Activated CD4-positive, alpha-beta T cell treated with anti-CD3 and anti-CD28 coated beads for 36 hours (primary cell): ENCODE measurements around the gene AP3B2. TPM values are rescaled to one million over a fixed set of nuclear protein-coding genes. Genes with fewer than 3 reads are reported as not detected.
A peak's percentile ranks its signal among the peaks of the same experiment; 100 is the strongest.

Source experiments
- ATAC-seq: fragments of 200-7000 bp; cut with Tn5 transposase; one replicate; pipeline ENCODE4 v1.10.0; 2021; ENCODE audit warnings: mild to moderate bottlenecking, moderate library complexity
- CTCF ChIA-PET: fragments of 350-600 bp; sonication (Branson Sonifier 250); formaldehyde crosslinking; loops from one replicate; lab custom pipeline; 2021; ENCODE audit warnings: antibody characterized with exemption; lab: Charles Lee
- POLR2A ChIA-PET: fragments of 350-600 bp; sonication (Branson Sonifier 250); formaldehyde crosslinking; loops from one replicate; lab custom pipeline; 2021; ENCODE audit warnings: antibody characterized with exemption, inconsistent platforms; lab: Charles Lee
- DNase-seq: peaks from one replicate; pipeline ENCODE4 v3.0.0-alpha.2; 2020
- H3K27ac Mint-ChIP-seq: one replicate; pipeline ENCODE4 v1.8.0; 2021; ENCODE audit warnings: mixed read lengths
- H3K27me3 Mint-ChIP-seq: one replicate; pipeline ENCODE4 v1.8.0; 2021; ENCODE audit warnings: mixed read lengths
- H3K36me3 Mint-ChIP-seq: one replicate; pipeline ENCODE4 v1.8.0; 2021; ENCODE audit warnings: low read depth, mixed read lengths
- H3K4me1 Mint-ChIP-seq: one replicate; pipeline ENCODE4 v1.8.0; 2021; ENCODE audit warnings: mixed read lengths
- H3K4me3 Mint-ChIP-seq: one replicate; pipeline ENCODE4 v1.8.0; 2021; ENCODE audit warnings: mild to moderate bottlenecking, moderate library complexity, mixed read lengths
- H3K9me3 Mint-ChIP-seq: one replicate; pipeline ENCODE4 v1.8.0; 2021; ENCODE audit warnings: low read depth, mixed read lengths
- intact Hi-C, 2 experiments: fragments of 100-400 bp; cut with DNase I in 1 of 2; cut with micrococcal nuclease in 1 of 2; formaldehyde crosslinking; loops; one replicate each; pipeline versions ENCODE4 v1.14.2 to v1.15.1; 2022 to 2024; cut with DNase I, micrococcal nuclease
- total RNA-seq, 2 experiments: library from RNA; stranded (reverse); gene quantifications; one replicate each; pipeline ENCODE4 v1.2.3, GENCODE V29; 2021

AP3B2 gene
- total RNA-seq, 2 experiments from 2014 or later = 0.39 to 0.59 TPM

GRCh38 chr15:82697735-82698407 is 11.8 kb downstream of the AP3B2 start:
- POLR2A ChIA-PET = no interaction called here

DNA sequence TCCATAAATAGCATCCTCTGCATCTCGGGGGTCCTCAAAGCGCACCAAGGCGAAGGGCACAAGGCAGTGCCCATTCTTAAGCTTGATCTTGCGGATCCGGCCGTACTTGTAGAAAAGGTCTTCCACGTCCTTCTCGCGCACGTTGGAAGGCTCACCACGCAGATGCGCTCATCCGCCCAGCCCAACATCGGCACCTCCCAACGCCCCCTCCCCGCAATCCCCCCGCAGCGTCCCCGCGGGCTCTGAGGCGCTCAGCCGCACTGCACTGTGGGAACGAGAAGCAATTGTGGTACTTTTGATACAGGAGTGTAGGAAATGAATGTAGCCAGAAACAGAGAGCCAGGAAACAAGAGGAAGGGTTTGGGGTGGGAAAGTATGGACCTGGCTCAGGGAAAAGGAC is 17.5 kb downstream of the AP3B2 start:
- H3K4me1 Mint-ChIP-seq = no peaks in the 10 kb centered on the region
- ATAC-seq = no peak
- POLR2A ChIA-PET = no interaction called here

More at GRCh38 chr15:82697735-82698407, 11.8 kb downstream of the AP3B2 start:
- Mint-ChIP-seq H3K4me1 (no peaks in the 10 kb centered on the region), H3K9me3 (no peaks in the 10 kb centered on the region), H3K4me3 (no peak overlapping the region), H3K36me3 (no peaks in the 10 kb centered on the region), H3K27me3 (peaks cover 5% of the 10 kb centered on the region), H3K27ac (no peak overlapping the region)
- DNase-seq (no peak), ATAC-seq (no peak)
- CTCF ChIA-PET = no interaction called here
- intact Hi-C loops = no loop called here

GRCh38 chr15:82689147-82689546 is 20.5 kb downstream of the AP3B2 start:
- CTCF ChIA-PET = no interaction called here
- ATAC-seq (no peak), DNase-seq (no peak)
- POLR2A ChIA-PET = interaction anchor here (0.6 kb wide), 1 partner anchor 114 kb away, joined by 6 read pairs; no protein-coding TSS in a partner anchor
- Mint-ChIP-seq H3K4me3 (no peak overlapping the region), H3K27me3 (peaks cover 2% of the 10 kb centered on the region), H3K9me3 (no peaks in the 10 kb centered on the region), H3K36me3 (no peaks in the 10 kb centered on the region), H3K4me1 (no peaks in the 10 kb centered on the region), H3K27ac (no peak overlapping the region)
- intact Hi-C loops = no loop called here

More for the DNA sequence above, 17.5 kb downstream of the AP3B2 start:
- Mint-ChIP-seq H3K36me3 (no peaks in the 10 kb centered on the region), H3K27ac (no peak overlapping the region), H3K27me3 (no peaks in the 10 kb centered on the region), H3K9me3 (no peaks in the 10 kb centered on the region), H3K4me3 (no peak overlapping the region)
- intact Hi-C loops = no loop called here
- CTCF ChIA-PET = interaction anchor here (0.7 kb wide), 1 partner anchor 22 kb away, joined by 4 read pairs; no protein-coding TSS in a partner anchor
- DNase-seq = no peak

GRCh38 chr15:82688691-82689090 is 21.0 kb downstream of the AP3B2 start:
- no peak for ATAC-seq
- H3K27ac Mint-ChIP-seq = no peak overlapping the region
- POLR2A ChIA-PET = no interaction called here
- intact Hi-C loops = no loop called here
- DNase-seq = no peak
- H3K9me3 Mint-ChIP-seq = no peaks in the 10 kb centered on the region
- H3K4me1 Mint-ChIP-seq = no peaks in the 10 kb centered on the region
- H3K27me3 Mint-ChIP-seq = peaks cover 2% of the 10 kb centered on the region
- H3K36me3 Mint-ChIP-seq = no peaks in the 10 kb centered on the region
- CTCF ChIA-PET = no interaction called here
- no peak overlapping the region for H3K4me3 Mint-ChIP-seq

GRCh38 chr15:82681371-82681770 is 28.3 kb downstream of the AP3B2 start:
- peak overlapping the region; percentile 85 for H3K27ac Mint-ChIP-seq
- CTCF ChIA-PET = interaction anchor here (0.6 kb wide), 1 partner anchor 316 kb away, joined by 3 read pairs; no protein-coding TSS in a partner anchor
- no peaks in the 10 kb centered on the region for H3K9me3 Mint-ChIP-seq
- intact Hi-C loops = loop anchor here (2.0 to 5.0 kb wide), 2 partner anchors 27 to 331 kb away; partner anchors contain the start of genes AP3B2 (in 1 of the 2) and C15orf40 (in 1 of the 2)
- H3K4me1 Mint-ChIP-seq = peaks cover 10% of the 10 kb centered on the region
- DNase-seq (no peak), ATAC-seq (no peak)
- H3K36me3 Mint-ChIP-seq = no peaks in the 10 kb centered on the region
- peaks cover 7% of the 10 kb centered on the region for H3K27me3 Mint-ChIP-seq
- H3K4me3 Mint-ChIP-seq = peak overlapping the region; percentile 80
- POLR2A ChIA-PET = interaction anchor here (0.6 kb wide), 1 partner anchor 140 kb away, joined by 5 read pairs; no protein-coding TSS in a partner anchor

- intact Hi-C loops = loop anchor here (1.0 to 5.0 kb wide), 8 partner anchors 28 to 387 kb away; partner anchors contain the start of genes AP3B2 (in 2 of the 2), BTBD1 (in 1 of the 2), C15orf40 (in 1 of the 2) and CPEB1 (in 1 of the 2)
- CTCF ChIA-PET = interaction anchor here (1.2 kb wide), 1 partner anchor 69 kb away, joined by 3 read pairs; no protein-coding TSS in a partner anchor
- POLR2A ChIA-PET = no interaction called here
These were observed 29.2 kb downstream of the AP3B2 start for GRCh38 chr15:82680200-82681102.

GRCh38 chr15:82679626-82680199 is 30.0 kb downstream of the AP3B2 start:
- Mint-ChIP-seq H3K36me3 (no peaks in the 10 kb centered on the region), H3K27ac (no peak overlapping the region), H3K9me3 (no peaks in the 10 kb centered on the region), H3K27me3 (peaks cover 6% of the 10 kb centered on the region), H3K4me3 (peak overlapping the region; percentile 80), H3K4me1 (peaks cover 10% of the 10 kb centered on the region)
- no peak for ATAC-seq
- intact Hi-C loops = loop anchor here (1.0 to 5.0 kb wide), 8 partner anchors 29 to 388 kb away; partner anchors contain the start of genes AP3B2 (in 2 of the 2), BTBD1 (in 1 of the 2), C15orf40 (in 1 of the 2) and CPEB1 (in 1 of the 2)
- DNase-seq = no peak
- CTCF ChIA-PET = interaction anchor here (0.7 to 1.2 kb wide), 2 partner anchors 70 to 885 kb away, joined by 3 read pairs; no protein-coding TSS in a partner anchor
- POLR2A ChIA-PET = no interaction called here

More at GRCh38 chr15:82680200-82681102, 29.2 kb downstream of the AP3B2 start:
- peak overlapping the region; percentile 85 for H3K27ac Mint-ChIP-seq
- ATAC-seq (peak; percentile 96), DNase-seq (peak; percentile 90)
- H3K27me3 Mint-ChIP-seq = peaks cover 7% of the 10 kb centered on the region
- peaks cover 10% of the 10 kb centered on the region for H3K4me1 Mint-ChIP-seq
- no peaks in the 10 kb centered on the region for H3K36me3 Mint-ChIP-seq
- peak overlapping the region; percentile 80 for H3K4me3 Mint-ChIP-seq
- no peaks in the 10 kb centered on the region for H3K9me3 Mint-ChIP-seq

DNA sequence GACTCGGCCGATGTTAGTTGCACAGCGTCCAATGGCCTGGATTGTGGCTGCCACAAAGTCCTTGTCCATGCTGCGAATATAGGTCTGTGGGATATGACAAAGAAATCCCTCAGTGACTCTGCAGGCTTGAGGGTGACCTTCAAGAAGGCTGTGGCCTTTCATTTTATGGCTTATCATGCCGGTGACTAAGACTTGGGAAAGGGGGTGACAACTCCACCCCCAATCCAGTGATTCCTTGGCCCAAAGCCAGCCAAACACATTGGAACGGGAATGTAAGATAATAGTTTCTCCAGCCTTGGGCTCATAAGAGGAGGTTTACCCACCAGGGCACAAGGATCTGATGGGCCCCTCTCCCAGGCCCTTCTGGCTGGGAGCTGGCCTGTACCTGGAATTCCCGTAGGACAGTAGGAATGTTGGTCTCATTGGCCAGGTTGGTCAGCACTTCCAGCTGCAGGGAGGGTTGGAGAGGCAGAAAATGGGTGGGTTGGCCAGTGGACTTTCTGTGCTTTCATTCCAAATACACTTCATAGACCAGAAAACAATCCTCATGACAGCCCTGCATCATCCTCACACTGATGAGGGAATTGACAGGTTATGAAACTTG is 31.9 kb downstream of the AP3B2 start:
- H3K27me3 Mint-ChIP-seq = peaks cover 6% of the 10 kb centered on the region
- DNase-seq (no peak), ATAC-seq (no peak)
- H3K4me1 Mint-ChIP-seq = peaks cover 10% of the 10 kb centered on the region
- intact Hi-C loops = no loop called here
- H3K36me3 Mint-ChIP-seq = no peaks in the 10 kb centered on the region
- no peak overlapping the region for H3K4me3 Mint-ChIP-seq
- H3K9me3 Mint-ChIP-seq = no peaks in the 10 kb centered on the region
- POLR2A ChIA-PET = no interaction called here
- H3K27ac Mint-ChIP-seq = no peak overlapping the region
- CTCF ChIA-PET = interaction anchor here (1.7 kb wide), 1 partner anchor 37 kb away, joined by 6 read pairs; no protein-coding TSS in a partner anchor

- DNase-seq (no peak), ATAC-seq (no peak)
- no peaks in the 10 kb centered on the region for H3K9me3 Mint-ChIP-seq
- no peak overlapping the region for H3K4me3 Mint-ChIP-seq
- ChIA-PET CTCF (no interaction called here), POLR2A (no interaction called here)
- H3K27me3 Mint-ChIP-seq = peaks cover 3% of the 10 kb centered on the region
- H3K4me1 Mint-ChIP-seq = peaks cover 3% of the 10 kb centered on the region
- no peaks in the 10 kb centered on the region for H3K36me3 Mint-ChIP-seq
- H3K27ac Mint-ChIP-seq = no peak overlapping the region
- intact Hi-C loops = no loop called here
These were observed 34.8 kb downstream of the AP3B2 start for GRCh38 chr15:82674873-82675272.

- intact Hi-C loops = no loop called here
- no peak for DNase-seq
- Mint-ChIP-seq H3K27me3 (no peaks in the 10 kb centered on the region), H3K27ac (no peak overlapping the region), H3K4me3 (no peak overlapping the region), H3K36me3 (no peaks in the 10 kb centered on the region), H3K4me1 (no peaks in the 10 kb centered on the region), H3K9me3 (no peaks in the 10 kb centered on the region)
- ChIA-PET POLR2A (no interaction called here), CTCF (no interaction called here)
- ATAC-seq = no peak
These were observed 39.0 kb downstream of the AP3B2 start for GRCh38 chr15:82670699-82671098.
